H1 (cell line): Measurements from ENCODE around the gene CNIH1.

ENCODE experiments used
- BCL11A ChIP-seq, 2 experiments: IDR thresholded peaks; one replicate each; pipeline ENCODE4 v1.6.1; 2011; ENCODE audit warnings: low read depth in 2 of 2, low read length in 2 of 2, mild to moderate bottlenecking in 2 of 2
- CHD2 ChIP-seq: IDR thresholded peaks from 2 replicates; pipeline ENCODE4 v1.6.1; 2012; ENCODE audit warnings: low read length, improper control_type of control experiment
- CREB1 ChIP-seq: IDR thresholded peaks from 2 replicates; pipeline ENCODE4 v1.6.1; 2012; ENCODE audit warnings: inconsistent platforms
- CTBP2 ChIP-seq: IDR thresholded peaks from 2 replicates; pipeline ENCODE4 v1.7.0; 2011; ENCODE audit warnings: borderline replicate concordance, mild to moderate bottlenecking, moderate library complexity, mixed read lengths, low read length; ENCODE audit not compliant: insufficient read depth, insufficient read length
- EP300 ChIP-seq, 2 experiments: IDR thresholded peaks; 1 replicate in 1 of 2; 2 replicates in 1 of 2; pipeline ENCODE4 v1.6.1; 2011 to 2012; ENCODE audit warnings: low read depth in 2 of 2, low read length in 2 of 2, mild to moderate bottlenecking in 2 of 2, borderline replicate concordance in 1 of 2, inconsistent platforms in 1 of 2, moderate library complexity in 1 of 2
- EZH2 ChIP-seq: fragments of 200-600 bp; sonication (generic); IDR thresholded peaks from 2 replicates; pipeline ENCODE4 v1.7.1; 2012; ENCODE audit warnings: low read depth, mild to moderate bottlenecking, moderate library complexity, low read length, inconsistent platforms; ENCODE audit not compliant: severe bottlenecking
- HDAC2 ChIP-seq, 2 experiments: fragments of 300-600 bp in 1 of 2; sonication (generic) in 1 of 2; IDR thresholded peaks; 2 replicates each; pipeline ENCODE4 v1.6.1; 2011 to 2012; ENCODE audit warnings: low read depth in 2 of 2, low read length in 2 of 2, mild to moderate bottlenecking in 2 of 2, moderate library complexity in 2 of 2, borderline replicate concordance in 1 of 2, inconsistent platforms in 1 of 2
- MAFK ChIP-seq: IDR thresholded peaks from 2 replicates; pipeline ENCODE4 v1.6.1; 2012; ENCODE audit warnings: low read depth, mild to moderate bottlenecking, improper control_type of control experiment, low read length
- POLR2A ChIP-seq, 2 experiments: IDR thresholded peaks; 1 replicate in 1 of 2; 2 replicates in 1 of 2; pipeline ENCODE4 v1.6.1; 2011; ENCODE audit warnings: low read depth in 2 of 2, low read length in 2 of 2, mild to moderate bottlenecking in 2 of 2; ENCODE audit errors: control extremely low read depth in 1 of 2
- POLR2AphosphoS5 ChIP-seq: IDR thresholded peaks from 2 replicates; pipeline ENCODE4 v1.6.1; 2011; ENCODE audit warnings: low read depth, low read length
- RBBP5 ChIP-seq: IDR thresholded peaks from 2 replicates; pipeline ENCODE4 v1.7.1; 2012; ENCODE audit warnings: low read depth, mild to moderate bottlenecking, inconsistent platforms, low read length, moderate library complexity, borderline replicate concordance
- RFX5 ChIP-seq: IDR thresholded peaks from 2 replicates; pipeline ENCODE4 v1.6.1; 2011; ENCODE audit warnings: low read depth, low read length, improper control_type of control experiment, borderline replicate concordance
- TAF1 ChIP-seq: IDR thresholded peaks from 2 replicates; pipeline ENCODE4 v1.6.1; 2011; ENCODE audit warnings: mild to moderate bottlenecking, low read depth, low read length
- TF ChIP-seq, protein P1 (sequence below), 3 experiments: IDR thresholded peaks; 1 replicate in 2 of 3; 2 replicates in 1 of 3; pipeline versions ENCODE4 v1.5.1 to v1.6.1; 2011; ENCODE audit warnings: low read length in 3 of 3, mild to moderate bottlenecking in 3 of 3, inconsistent platforms in 2 of 3, low read depth in 1 of 3, moderate library complexity in 1 of 3; ENCODE audit not compliant: insufficient read depth in 1 of 3; ENCODE audit errors: control extremely low read depth in 1 of 3

DNA sequence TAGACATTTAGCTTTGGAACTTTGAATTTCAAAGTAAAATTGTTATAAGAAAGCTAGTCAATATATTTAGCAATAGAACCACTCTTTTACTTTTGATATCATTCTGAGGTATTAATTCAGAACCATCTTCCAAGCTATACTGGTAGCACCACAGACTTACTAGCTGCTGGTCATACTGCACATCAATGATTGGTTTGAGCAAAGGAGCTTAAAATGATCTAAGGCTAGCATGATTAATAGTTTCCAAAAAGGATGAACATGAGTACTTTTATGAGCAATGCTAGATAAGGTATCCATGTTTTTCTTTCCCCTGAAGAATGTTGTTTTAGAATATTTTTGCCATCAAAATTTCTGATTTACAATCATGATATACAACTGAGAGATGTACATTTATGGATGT, 17.2 kb downstream of the CNIH1 start:
- TF ChIP-seq EP300 (IDR thresholded peaks at IDR 0.05; ENCODE audit: borderline replicate concordance in 1 of 2, low read depth in 2 of 2, low read length in 2 of 2) (no peak), POLR2A (IDR thresholded peaks at IDR 0.05; ENCODE audit: control extremely low read depth in 1 of 2, low read depth in 2 of 2, low read length in 2 of 2) (no peak), EZH2 (no peak), BCL11A (IDR thresholded peaks at IDR 0.05; ENCODE audit: low read depth in 2 of 2, low read length in 2 of 2) (no peak), CHD2 (no peak), RFX5 (no peak), POLR2AphosphoS5 (no peak), RBBP5 (no peak), TAF1 (no peak), CREB1 (no peak), CTBP2 (no peak), HDAC2 (IDR thresholded peaks at IDR 0.05; ENCODE audit: borderline replicate concordance in 1 of 2, low read depth in 2 of 2, low read length in 2 of 2) (no peak), MAFK (no peak)
- TF ChIP-seq, protein P1, sequence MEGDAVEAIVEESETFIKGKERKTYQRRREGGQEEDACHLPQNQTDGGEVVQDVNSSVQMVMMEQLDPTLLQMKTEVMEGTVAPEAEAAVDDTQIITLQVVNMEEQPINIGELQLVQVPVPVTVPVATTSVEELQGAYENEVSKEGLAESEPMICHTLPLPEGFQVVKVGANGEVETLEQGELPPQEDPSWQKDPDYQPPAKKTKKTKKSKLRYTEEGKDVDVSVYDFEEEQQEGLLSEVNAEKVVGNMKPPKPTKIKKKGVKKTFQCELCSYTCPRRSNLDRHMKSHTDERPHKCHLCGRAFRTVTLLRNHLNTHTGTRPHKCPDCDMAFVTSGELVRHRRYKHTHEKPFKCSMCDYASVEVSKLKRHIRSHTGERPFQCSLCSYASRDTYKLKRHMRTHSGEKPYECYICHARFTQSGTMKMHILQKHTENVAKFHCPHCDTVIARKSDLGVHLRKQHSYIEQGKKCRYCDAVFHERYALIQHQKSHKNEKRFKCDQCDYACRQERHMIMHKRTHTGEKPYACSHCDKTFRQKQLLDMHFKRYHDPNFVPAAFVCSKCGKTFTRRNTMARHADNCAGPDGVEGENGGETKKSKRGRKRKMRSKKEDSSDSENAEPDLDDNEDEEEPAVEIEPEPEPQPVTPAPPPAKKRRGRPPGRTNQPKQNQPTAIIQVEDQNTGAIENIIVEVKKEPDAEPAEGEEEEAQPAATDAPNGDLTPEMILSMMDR (IDR thresholded peaks at IDR 0.05; ENCODE audit: control extremely low read depth in 1 of 3, insufficient read depth in 1 of 3, low read depth in 1 of 3, low read length in 3 of 3): no peak
